ENCODE results near the gene DPEP1. TPM values are rescaled to one million over a fixed set of nuclear protein-coding genes. Genes with fewer than 3 reads are reported as not detected.

DPEP1 gene
- total RNA-seq, 1 experiment from 2014 or later: 1.1 TPM

DNA sequence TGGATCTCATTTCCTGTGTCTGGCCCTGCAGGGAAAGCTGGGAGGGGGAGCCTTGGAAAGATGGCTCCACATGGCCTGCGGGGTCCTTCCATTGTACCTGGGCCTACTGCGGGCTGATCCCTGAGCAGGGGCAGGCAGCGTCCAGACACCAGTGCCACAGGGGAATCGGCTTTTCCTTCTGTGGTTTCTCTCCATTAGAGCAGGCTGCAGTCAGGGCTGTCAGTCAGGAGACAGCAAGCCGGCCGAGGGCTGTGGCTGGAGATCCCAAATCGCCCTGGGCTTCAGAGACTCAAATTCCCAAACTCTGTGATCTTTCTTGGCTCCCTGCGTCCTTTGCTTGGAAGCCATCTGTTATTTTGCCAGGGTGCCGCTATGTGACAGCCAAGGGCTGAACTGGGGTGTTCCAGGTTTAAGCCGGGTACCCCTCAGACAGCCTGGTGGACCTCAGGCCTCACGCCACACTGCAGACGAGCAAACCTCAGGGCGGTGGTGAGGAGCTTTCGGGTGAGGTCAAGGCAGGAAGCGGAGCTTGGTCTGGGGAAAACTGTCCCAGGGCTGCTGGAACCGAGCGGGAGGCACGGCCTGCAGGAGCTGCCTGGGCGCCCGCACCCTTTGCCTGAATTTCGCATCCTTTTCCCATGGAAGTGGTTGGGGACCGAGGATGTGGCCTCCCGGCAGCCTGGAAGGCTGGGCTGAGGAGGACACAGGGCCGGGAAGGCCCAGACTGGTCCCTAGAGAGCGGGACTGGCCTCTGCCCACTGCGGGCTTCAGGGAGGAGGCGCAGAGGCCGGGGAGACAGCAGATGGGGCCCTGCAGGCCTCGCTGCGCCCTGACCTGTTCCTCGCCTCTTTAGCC lies 39.4 kb upstream of the DPEP1 start:
- Histone ChIP-seq H3K9me2 (ENCODE audit: insufficient read depth) (no peaks in the 10 kb centered on the region), H3K27me3 (ENCODE audit: insufficient read depth, low read length) (no peaks in the 10 kb centered on the region), H3K4me3 (replicated peaks in 1 of 2; ENCODE audit: low read depth in 1 of 2, low read length in 2 of 2) (peak overlapping the region; percentile 71 to 97), H3K4me1 (ENCODE audit: control insufficient read depth in 1 of 2, insufficient read depth in 2 of 2, low read length in 2 of 2) (peaks cover 14 to 42% of the 10 kb centered on the region in 2 experiments), H3K27ac (ENCODE audit: low read depth, low read length) (peak overlapping the region; percentile 99), H4K20me1 (ENCODE audit: insufficient read depth) (no peaks in the 10 kb centered on the region), H3K79me2 (ENCODE audit: insufficient read depth, low read length) (peaks cover 32% of the 10 kb centered on the region), H3K36me3 (ENCODE audit: control insufficient read depth in 1 of 2, insufficient read depth in 2 of 2, low read length in 2 of 2) (peaks cover 9 to 18% of the 10 kb centered on the region in 2 experiments; a peak in 2 of 4 replicates), H2AFZ (ENCODE audit: low read depth, low read length, poor library complexity, severe bottlenecking) (no peak overlapping the region), H3K9ac (ENCODE audit: low read length) (peak overlapping the region; percentile 99), H3K9me3 (ENCODE audit: control insufficient read depth in 1 of 2, insufficient read depth in 1 of 2, low read depth in 1 of 2, low read length in 2 of 2) (no peaks in the 10 kb centered on the region), H3K4me2 (ENCODE audit: low read length) (peak overlapping the region; percentile 99)
- ChIA-PET POLR2A (interaction anchor here (1.0 kb wide), 1 partner anchor 10 kb away, joined by 4 read pairs; no protein-coding TSS in a partner anchor), RAD21 (ENCODE audit: low non-redundant PET in 1 of 2, low total read pairs in 2 of 2, uncharacterized antibody in 2 of 2, unreplicated experiment in 2 of 2) (interaction anchor here in 1 of 2 experiments (0.7 kb wide), 1 partner anchor 94 kb away, joined by 3 read pairs; no protein-coding TSS in a partner anchor), CTCF (interaction anchor here (0.8 to 1.1 kb wide), 3 partner anchors 8 to 41 kb away, joined by 3 to 4 read pairs (median 4); no protein-coding TSS in a partner anchor)
- intact Hi-C loops (cut with micrococcal nuclease): loop anchor here (1.0 to 2.0 kb wide), 2 partner anchors 67 to 93 kb away; no protein-coding TSS in a partner anchor
- no peak for DNase-seq (ENCODE audit: low read depth, low spot score)
- ATAC-seq: peak; percentile 39
- TF ChIP-seq, protein P1, sequence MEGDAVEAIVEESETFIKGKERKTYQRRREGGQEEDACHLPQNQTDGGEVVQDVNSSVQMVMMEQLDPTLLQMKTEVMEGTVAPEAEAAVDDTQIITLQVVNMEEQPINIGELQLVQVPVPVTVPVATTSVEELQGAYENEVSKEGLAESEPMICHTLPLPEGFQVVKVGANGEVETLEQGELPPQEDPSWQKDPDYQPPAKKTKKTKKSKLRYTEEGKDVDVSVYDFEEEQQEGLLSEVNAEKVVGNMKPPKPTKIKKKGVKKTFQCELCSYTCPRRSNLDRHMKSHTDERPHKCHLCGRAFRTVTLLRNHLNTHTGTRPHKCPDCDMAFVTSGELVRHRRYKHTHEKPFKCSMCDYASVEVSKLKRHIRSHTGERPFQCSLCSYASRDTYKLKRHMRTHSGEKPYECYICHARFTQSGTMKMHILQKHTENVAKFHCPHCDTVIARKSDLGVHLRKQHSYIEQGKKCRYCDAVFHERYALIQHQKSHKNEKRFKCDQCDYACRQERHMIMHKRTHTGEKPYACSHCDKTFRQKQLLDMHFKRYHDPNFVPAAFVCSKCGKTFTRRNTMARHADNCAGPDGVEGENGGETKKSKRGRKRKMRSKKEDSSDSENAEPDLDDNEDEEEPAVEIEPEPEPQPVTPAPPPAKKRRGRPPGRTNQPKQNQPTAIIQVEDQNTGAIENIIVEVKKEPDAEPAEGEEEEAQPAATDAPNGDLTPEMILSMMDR (IDR thresholded peaks at IDR 0.05 in 2 of 3, conservative IDR thresholded peaks at IDR 0.05 in 1 of 3; ENCODE audit: borderline replicate concordance in 1 of 3, insufficient read depth in 1 of 3, low read depth in 2 of 3, low read length in 2 of 3): no peak
- TF ChIP-seq FOSL1 (IDR thresholded peaks at IDR 0.05; ENCODE audit: low read depth) (no peak), EZH2 (IDR thresholded peaks at IDR 0.05) (no peak), ELF1 (IDR thresholded peaks at IDR 0.05; ENCODE audit: borderline replicate concordance, low read depth) (no peak), SIN3A (IDR thresholded peaks at IDR 0.05; ENCODE audit: low read depth) (no peak)
- TF ChIP-seq, protein P2, sequence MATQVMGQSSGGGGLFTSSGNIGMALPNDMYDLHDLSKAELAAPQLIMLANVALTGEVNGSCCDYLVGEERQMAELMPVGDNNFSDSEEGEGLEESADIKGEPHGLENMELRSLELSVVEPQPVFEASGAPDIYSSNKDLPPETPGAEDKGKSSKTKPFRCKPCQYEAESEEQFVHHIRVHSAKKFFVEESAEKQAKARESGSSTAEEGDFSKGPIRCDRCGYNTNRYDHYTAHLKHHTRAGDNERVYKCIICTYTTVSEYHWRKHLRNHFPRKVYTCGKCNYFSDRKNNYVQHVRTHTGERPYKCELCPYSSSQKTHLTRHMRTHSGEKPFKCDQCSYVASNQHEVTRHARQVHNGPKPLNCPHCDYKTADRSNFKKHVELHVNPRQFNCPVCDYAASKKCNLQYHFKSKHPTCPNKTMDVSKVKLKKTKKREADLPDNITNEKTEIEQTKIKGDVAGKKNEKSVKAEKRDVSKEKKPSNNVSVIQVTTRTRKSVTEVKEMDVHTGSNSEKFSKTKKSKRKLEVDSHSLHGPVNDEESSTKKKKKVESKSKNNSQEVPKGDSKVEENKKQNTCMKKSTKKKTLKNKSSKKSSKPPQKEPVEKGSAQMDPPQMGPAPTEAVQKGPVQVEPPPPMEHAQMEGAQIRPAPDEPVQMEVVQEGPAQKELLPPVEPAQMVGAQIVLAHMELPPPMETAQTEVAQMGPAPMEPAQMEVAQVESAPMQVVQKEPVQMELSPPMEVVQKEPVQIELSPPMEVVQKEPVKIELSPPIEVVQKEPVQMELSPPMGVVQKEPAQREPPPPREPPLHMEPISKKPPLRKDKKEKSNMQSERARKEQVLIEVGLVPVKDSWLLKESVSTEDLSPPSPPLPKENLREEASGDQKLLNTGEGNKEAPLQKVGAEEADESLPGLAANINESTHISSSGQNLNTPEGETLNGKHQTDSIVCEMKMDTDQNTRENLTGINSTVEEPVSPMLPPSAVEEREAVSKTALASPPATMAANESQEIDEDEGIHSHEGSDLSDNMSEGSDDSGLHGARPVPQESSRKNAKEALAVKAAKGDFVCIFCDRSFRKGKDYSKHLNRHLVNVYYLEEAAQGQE (IDR thresholded peaks at IDR 0.05; ENCODE audit: low read depth): no peak
- TSS peak; percentile 64 for BruUV-seq (replicated peaks)
